Mesothelial cell of epicardium (in vitro differentiated cells): ENCODE measurements around the gene KCNAB2. TPM values are rescaled to one million over a fixed set of nuclear protein-coding genes. Genes with fewer than 3 reads are reported as not detected.

Experiments used
- DNase-seq, 2 experiments: peaks; one replicate each; pipeline ENCODE4 v3.0.0; 2021; ENCODE audit warnings: low spot score in 2 of 2; ENCODE audit not compliant: unreplicated experiment in 2 of 2
- H3K27ac Mint-ChIP-seq: 2 replicates; pipeline ENCODE4 v1.8.0; 2021; ENCODE audit warnings: mixed read lengths
- H3K27me3 Mint-ChIP-seq: 2 replicates; pipeline ENCODE4 v1.8.0; 2021; ENCODE audit warnings: low read depth, mixed read lengths
- H3K36me3 Mint-ChIP-seq: 2 replicates; pipeline ENCODE4 v1.8.0; 2021; ENCODE audit warnings: mixed read lengths
- H3K4me1 Mint-ChIP-seq: 2 replicates; pipeline ENCODE4 v1.8.0; 2021; ENCODE audit warnings: mixed read lengths
- H3K4me3 Mint-ChIP-seq: 2 replicates; pipeline ENCODE4 v1.8.0; 2021; ENCODE audit warnings: mild to moderate bottlenecking, moderate library complexity, mixed read lengths
- H3K9me3 Mint-ChIP-seq: 2 replicates; pipeline ENCODE4 v1.8.0; 2021; ENCODE audit warnings: mixed read lengths
- CTCF ChIP-seq: fragments of 200-600 bp; sonication (generic); IDR thresholded peaks from one replicate; pipeline ENCODE4 v1.5.0; 2021; ENCODE audit warnings: antibody characterized with exemption; ENCODE audit not compliant: unreplicated experiment
- total RNA-seq: library from RNA; stranded (reverse); gene quantifications from 3 replicates; pipeline ENCODE4 v1.2.1, GENCODE V29; 2021

Gene KCNAB2
- total RNA-seq, 1 donor from 2014 or later: 10.7 TPM

GRCh38 chr1:6019166-6019845, 26.4 kb upstream of the KCNAB2 start:
- peaks cover 18% of the 10 kb centered on the region for H3K27me3 Mint-ChIP-seq
- no peak overlapping the region for H3K4me3 Mint-ChIP-seq
- no peak overlapping the region for H3K27ac Mint-ChIP-seq
- no peaks in the 10 kb centered on the region for H3K36me3 Mint-ChIP-seq
- H3K9me3 Mint-ChIP-seq: no peaks in the 10 kb centered on the region
- no peaks in the 10 kb centered on the region for H3K4me1 Mint-ChIP-seq
- DNase-seq: no peak
- TF ChIP-seq CTCF: no peak

GRCh38 chr1:6022193-6022592, 23.5 kb upstream of the KCNAB2 start:
- DNase-seq: no peak
- H3K4me3 Mint-ChIP-seq: no peak overlapping the region
- TF ChIP-seq CTCF: no peak
- H3K9me3 Mint-ChIP-seq: no peaks in the 10 kb centered on the region
- no peaks in the 10 kb centered on the region for H3K36me3 Mint-ChIP-seq
- peaks cover 2% of the 10 kb centered on the region for H3K4me1 Mint-ChIP-seq
- H3K27me3 Mint-ChIP-seq: peaks cover 42% of the 10 kb centered on the region
- no peak overlapping the region for H3K27ac Mint-ChIP-seq

GRCh38 chr1:6023346-6023745, 22.3 kb upstream of the KCNAB2 start:
- no peak for DNase-seq
- no peak for TF ChIP-seq CTCF
- peaks cover 50% of the 10 kb centered on the region for H3K27me3 Mint-ChIP-seq
- H3K9me3 Mint-ChIP-seq: no peaks in the 10 kb centered on the region
- peaks cover 2% of the 10 kb centered on the region for H3K4me1 Mint-ChIP-seq
- no peak overlapping the region for H3K4me3 Mint-ChIP-seq
- no peaks in the 10 kb centered on the region for H3K36me3 Mint-ChIP-seq
- no peak overlapping the region for H3K27ac Mint-ChIP-seq

- Mint-ChIP-seq H3K27me3 (peaks cover 55% of the 10 kb centered on the region), H3K9me3 (no peaks in the 10 kb centered on the region), H3K27ac (no peak overlapping the region), H3K36me3 (no peaks in the 10 kb centered on the region), H3K4me1 (peaks cover 2% of the 10 kb centered on the region), H3K4me3 (no peak overlapping the region)
- no peak for TF ChIP-seq CTCF
- DNase-seq: no peak
Measured at GRCh38 chr1:6024376-6024775, 21.3 kb upstream of the KCNAB2 start.

- Mint-ChIP-seq H3K27ac (no peak overlapping the region), H3K4me3 (no peak overlapping the region)
Measured at GRCh38 chr1:6025269-6026094, 20.2 kb upstream of the KCNAB2 start.

More at GRCh38 chr1:6025269-6026094, 20.2 kb upstream of the KCNAB2 start:
- H3K36me3 Mint-ChIP-seq: no peaks in the 10 kb centered on the region
- H3K9me3 Mint-ChIP-seq: no peaks in the 10 kb centered on the region
- H3K4me1 Mint-ChIP-seq: peaks cover 2% of the 10 kb centered on the region
- no peak for TF ChIP-seq CTCF
- H3K27me3 Mint-ChIP-seq: peaks cover 55% of the 10 kb centered on the region
- DNase-seq: no peak
